WERI-Rb-1 (cell line): ENCODE data around the gene UBA3.

Source experiments
- DNase-seq: peaks from one replicate; pipeline ENCODE4 v3.0.0-alpha.2; 2020
- H3K27ac ChIP-seq: fragments of 250-450 bp; sonication (Bioruptor Pico); 2 replicates; pipeline ENCODE4 v1.5.1; 2020; ENCODE audit warnings: mild to moderate bottlenecking, moderate library complexity
- H3K27me3 ChIP-seq: fragments of 250-450 bp; sonication (Bioruptor Pico); 2 replicates; pipeline ENCODE4 v1.5.1; 2021; ENCODE audit warnings: mild to moderate bottlenecking, low read depth, moderate library complexity; ENCODE audit not compliant: insufficient read depth, severe bottlenecking
- H3K36me3 ChIP-seq: fragments of 250-450 bp; sonication (Bioruptor Pico); 2 replicates; pipeline ENCODE4 v1.5.1; 2020; ENCODE audit warnings: mild to moderate bottlenecking, moderate library complexity
- H3K4me3 ChIP-seq: 2 replicates; pipeline ENCODE4 v1.5.1; 2011; ENCODE audit warnings: low read depth, mild to moderate bottlenecking, control low read depth, low read length
- H3K9me3 ChIP-seq: fragments of 250-450 bp; sonication (Bioruptor Pico); 2 replicates; pipeline ENCODE4 v1.5.1; 2021; ENCODE audit warnings: mild to moderate bottlenecking, moderate library complexity; ENCODE audit not compliant: severe bottlenecking
- CTCF ChIP-seq: IDR thresholded peaks from 2 replicates; pipeline ENCODE4 v1.5.1; 2011; ENCODE audit warnings: low read depth, mild to moderate bottlenecking, control low read depth, inconsistent platforms, low read length

Gene UBA3

GRCh38 chr3:69092030-69092516 is 11.9 kb upstream of the UBA3 start:
- no peak for DNase-seq
- no peak for TF ChIP-seq CTCF
- H3K27me3 ChIP-seq, result no peaks in the 10 kb centered on the region
- no peaks in the 10 kb centered on the region for H3K9me3 ChIP-seq
- H3K36me3 ChIP-seq, result no peaks in the 10 kb centered on the region
- H3K27ac ChIP-seq, result no peak overlapping the region
- no peak overlapping the region for H3K4me3 ChIP-seq

GRCh38 chr3:69091389-69092029 is 11.3 kb upstream of the UBA3 start:
- no peak overlapping the region for H3K27ac ChIP-seq
- DNase-seq, result no peak
- H3K36me3 ChIP-seq, result no peaks in the 10 kb centered on the region
- no peak for TF ChIP-seq CTCF
- no peak overlapping the region for H3K4me3 ChIP-seq
- no peaks in the 10 kb centered on the region for H3K9me3 ChIP-seq
- no peaks in the 10 kb centered on the region for H3K27me3 ChIP-seq

GRCh38 chr3:69090021-69090420 is 9.9 kb upstream of the UBA3 start:
- no peak overlapping the region for H3K4me3 ChIP-seq
- H3K9me3 ChIP-seq, result no peaks in the 10 kb centered on the region
- H3K27ac ChIP-seq, result no peak overlapping the region
- H3K27me3 ChIP-seq, result no peaks in the 10 kb centered on the region
- no peaks in the 10 kb centered on the region for H3K36me3 ChIP-seq
- no peak for DNase-seq
- no peak for TF ChIP-seq CTCF

GRCh38 chr3:69088063-69088462 is 7.9 kb upstream of the UBA3 start:
- H3K36me3 ChIP-seq, result no peaks in the 10 kb centered on the region
- H3K27ac ChIP-seq, result no peak overlapping the region
- DNase-seq, result no peak
- H3K4me3 ChIP-seq, result no peak overlapping the region
- TF ChIP-seq CTCF, result no peak
- H3K27me3 ChIP-seq, result no peaks in the 10 kb centered on the region
- H3K9me3 ChIP-seq, result no peaks in the 10 kb centered on the region

- Histone ChIP-seq H3K27me3 (no peaks in the 10 kb centered on the region), H3K9me3 (no peaks in the 10 kb centered on the region), H3K36me3 (no peaks in the 10 kb centered on the region), H3K27ac (no peak overlapping the region), H3K4me3 (no peak overlapping the region)
- no peak for DNase-seq
- TF ChIP-seq CTCF, result no peak
Measured at GRCh38 chr3:69087030-69087791, 7.0 kb upstream of the UBA3 start.
